Bronchus fibroblast of lung (primary cell): Measurements from ENCODE around the gene MUC12. TPM values are rescaled to one million over a fixed set of nuclear protein-coding genes. Genes with fewer than 3 reads are reported as not detected.

ENCODE experiments used
- total RNA-seq: library from RNA; depleted of rRNA; stranded (reverse); fragments of >200 nt; gene quantifications from 2 replicates; pipeline ENCODE4 v1.2.3, GENCODE V29; 2015

MUC12 gene, protein sequence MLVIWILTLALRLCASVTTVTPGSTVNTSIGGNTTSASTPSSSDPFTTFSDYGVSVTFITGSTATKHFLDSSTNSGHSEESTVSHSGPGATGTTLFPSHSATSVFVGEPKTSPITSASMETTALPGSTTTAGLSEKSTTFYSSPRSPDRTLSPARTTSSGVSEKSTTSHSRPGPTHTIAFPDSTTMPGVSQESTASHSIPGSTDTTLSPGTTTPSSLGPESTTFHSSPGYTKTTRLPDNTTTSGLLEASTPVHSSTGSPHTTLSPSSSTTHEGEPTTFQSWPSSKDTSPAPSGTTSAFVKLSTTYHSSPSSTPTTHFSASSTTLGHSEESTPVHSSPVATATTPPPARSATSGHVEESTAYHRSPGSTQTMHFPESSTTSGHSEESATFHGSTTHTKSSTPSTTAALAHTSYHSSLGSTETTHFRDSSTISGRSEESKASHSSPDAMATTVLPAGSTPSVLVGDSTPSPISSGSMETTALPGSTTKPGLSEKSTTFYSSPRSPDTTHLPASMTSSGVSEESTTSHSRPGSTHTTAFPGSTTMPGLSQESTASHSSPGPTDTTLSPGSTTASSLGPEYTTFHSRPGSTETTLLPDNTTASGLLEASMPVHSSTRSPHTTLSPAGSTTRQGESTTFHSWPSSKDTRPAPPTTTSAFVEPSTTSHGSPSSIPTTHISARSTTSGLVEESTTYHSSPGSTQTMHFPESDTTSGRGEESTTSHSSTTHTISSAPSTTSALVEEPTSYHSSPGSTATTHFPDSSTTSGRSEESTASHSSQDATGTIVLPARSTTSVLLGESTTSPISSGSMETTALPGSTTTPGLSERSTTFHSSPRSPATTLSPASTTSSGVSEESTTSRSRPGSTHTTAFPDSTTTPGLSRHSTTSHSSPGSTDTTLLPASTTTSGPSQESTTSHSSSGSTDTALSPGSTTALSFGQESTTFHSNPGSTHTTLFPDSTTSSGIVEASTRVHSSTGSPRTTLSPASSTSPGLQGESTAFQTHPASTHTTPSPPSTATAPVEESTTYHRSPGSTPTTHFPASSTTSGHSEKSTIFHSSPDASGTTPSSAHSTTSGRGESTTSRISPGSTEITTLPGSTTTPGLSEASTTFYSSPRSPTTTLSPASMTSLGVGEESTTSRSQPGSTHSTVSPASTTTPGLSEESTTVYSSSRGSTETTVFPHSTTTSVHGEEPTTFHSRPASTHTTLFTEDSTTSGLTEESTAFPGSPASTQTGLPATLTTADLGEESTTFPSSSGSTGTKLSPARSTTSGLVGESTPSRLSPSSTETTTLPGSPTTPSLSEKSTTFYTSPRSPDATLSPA (N-terminal part only)
- total RNA-seq, result 1.2 and 1.8 TPM in 2 replicates

DNA sequence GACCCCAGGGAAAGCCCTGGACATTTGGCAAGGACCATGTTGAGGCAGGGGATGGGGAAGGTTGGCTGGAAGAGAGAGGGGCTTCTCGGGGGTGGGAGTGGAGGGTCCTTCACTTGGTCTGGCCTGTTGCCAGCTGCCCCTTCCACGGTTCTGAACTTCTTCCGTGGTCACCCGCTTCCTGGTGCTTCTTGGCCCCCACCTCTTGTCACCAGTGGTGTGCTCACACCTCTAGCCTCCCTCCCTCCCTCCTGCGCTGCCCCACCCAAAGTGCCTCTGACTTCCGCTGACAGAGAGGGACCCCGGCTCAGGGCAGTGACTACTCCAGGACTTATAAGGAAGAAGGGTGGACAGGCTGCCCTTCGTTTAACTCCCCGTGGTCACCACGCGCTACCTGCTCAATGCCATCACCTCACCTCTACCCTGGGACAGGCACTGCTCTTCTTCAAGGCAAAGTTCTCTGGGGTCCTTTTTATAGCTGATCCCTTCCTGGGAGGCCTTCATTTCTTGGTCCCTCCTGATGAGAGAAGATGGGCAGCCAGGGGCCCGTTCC lies at the start of gene MUC12:
Gene MUC12 (plus strand): TSS at position 500 of the 550 bp plus-strand sequence. CDS start 58 bp downstream, outside the sequence.

GRCh38 chr7:100949227-100949932 lies 20.0 kb upstream of the MUC12 start, which contains the start of gene MUC3A:
Gene MUC3A (plus strand): TSS chr7:100949534. CDS start chr7:100949625, 91 bp downstream.

Other genes starting within 250 kb of the MUC12 start
- gene EPO, start 249.1 kb upstream of the MUC12 start, total RNA-seq, result not detected in 2 replicates
- gene ZAN, start 236.0 kb upstream of the MUC12 start, total RNA-seq, result not detected in 2 replicates
- gene EPHB4, start 142.0 kb upstream of the MUC12 start, total RNA-seq, result 42.2 and 46.8 TPM in 2 replicates
- 17.1 and 18.0 TPM in 2 replicates for gene SLC12A9, start 116.9 kb upstream of the MUC12 start, total RNA-seq
- gene TRIP6, start 102.2 kb upstream of the MUC12 start, total RNA-seq, result 76.3 and 95.2 TPM in 2 replicates
- gene SRRT, start 94.5 kb upstream of the MUC12 start, total RNA-seq, result 93.8 and 104 TPM in 2 replicates
- gene UFSP1, start 79.8 kb upstream of the MUC12 start, total RNA-seq, result 3.2 and 6.7 TPM in 2 replicates
- 0.34 TPM in 1 of 2 replicates, not detected in the other for gene ACHE, start 73.7 kb upstream of the MUC12 start, total RNA-seq
- not detected in 2 replicates for gene MUC3A, start 20.0 kb upstream of the MUC12 start, total RNA-seq
- not detected in 2 replicates for gene MUC17, start 50.5 kb downstream of the MUC12 start, total RNA-seq
- 6.6 and 7.1 TPM in 2 replicates for gene TRIM56, start 115.9 kb downstream of the MUC12 start, total RNA-seq
- 1,155 and 1,164 TPM in 2 replicates for gene SERPINE1, start 157.5 kb downstream of the MUC12 start, total RNA-seq
- gene AP1S1, start 184.9 kb downstream of the MUC12 start, total RNA-seq, result 156 TPM in 2 replicates
- 1.7 and 1.9 TPM in 2 replicates for gene VGF, start 196.0 kb downstream of the MUC12 start, total RNA-seq
- under 0.01 and 0.15 TPM in 2 replicates for gene NAT16, start 210.7 kb downstream of the MUC12 start, total RNA-seq
- not detected in 2 replicates for gene MOGAT3, start 231.5 kb downstream of the MUC12 start, total RNA-seq
- 101 and 106 TPM in 2 replicates for gene PLOD3, start 248.0 kb downstream of the MUC12 start, total RNA-seq
- gene ZNHIT1, start 248.6 kb downstream of the MUC12 start, total RNA-seq, result 130 and 132 TPM in 2 replicates